Measurements from ENCODE around the gene SCN8A.
"Not testable (repeated sequence)": the region's sequence is repeated elsewhere in the genome, so short reads cannot be mapped to it uniquely, and the experiment has no call there.

The SCN8A gene

GRCh38 chr12:51592034-51592705 is 1.1 kb downstream of the SCN8A start:
- peak overlapping the region; percentile 42 for H3K27ac ChIP-seq (ENCODE audit: low read depth, low read length)
- H3K4me1 ChIP-seq (ENCODE audit: control insufficient read depth, insufficient read depth, low read length): peaks cover 16% of the 10 kb centered on the region
- H3K36me3 ChIP-seq (ENCODE audit: control insufficient read depth, insufficient read depth, low read length): 0 out of 2 replicates have a peak, but pooled peaks cover 7% of the 10 kb centered on the region
- peaks cover 13% of the 10 kb centered on the region for H3K27me3 ChIP-seq (ENCODE audit: control insufficient read depth, insufficient read depth, low read length)
- no peak overlapping the region for H3K9ac ChIP-seq (ENCODE audit: low read depth, low read length)
- no peaks in the 10 kb centered on the region for H3K9me3 ChIP-seq (ENCODE audit: control insufficient read depth, insufficient read depth, low read length)
- H3K4me3 ChIP-seq (ENCODE audit: low read depth, low read length): peak overlapping the region; percentile 89

DNA sequence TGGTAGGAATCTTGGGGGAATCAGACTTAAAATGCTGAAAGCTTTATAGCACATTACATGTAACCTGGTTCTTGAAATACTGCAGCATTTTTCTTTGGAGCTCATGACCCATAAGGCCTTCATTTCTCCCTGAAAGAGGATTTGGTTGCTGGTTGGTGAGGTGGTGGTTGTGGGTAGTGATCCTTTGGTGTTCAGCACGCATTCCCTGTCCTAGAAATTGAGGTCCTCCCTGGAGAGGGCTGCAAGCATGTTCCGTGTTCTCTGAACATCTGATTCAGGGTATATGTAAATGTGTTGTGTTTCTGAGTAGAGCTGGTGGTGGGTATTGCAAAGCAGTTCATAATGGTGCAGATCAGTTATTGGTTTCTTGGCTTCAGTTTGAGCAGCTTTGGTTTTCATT is 2.0 kb downstream of the SCN8A start:
- no peaks in the 10 kb centered on the region for H3K9me3 ChIP-seq (ENCODE audit: control insufficient read depth, insufficient read depth, low read length)
- no peak overlapping the region for H3K27ac ChIP-seq (ENCODE audit: low read depth, low read length)
- H3K4me1 ChIP-seq (ENCODE audit: control insufficient read depth, insufficient read depth, low read length): peaks cover 19% of the 10 kb centered on the region
- H3K4me3 ChIP-seq (ENCODE audit: low read depth, low read length): peak overlapping the region; percentile 89
- 0 out of 2 replicates have a peak, but pooled peaks cover 7% of the 10 kb centered on the region for H3K36me3 ChIP-seq (ENCODE audit: control insufficient read depth, insufficient read depth, low read length)
- no peak overlapping the region for H3K9ac ChIP-seq (ENCODE audit: low read depth, low read length)
- H3K27me3 ChIP-seq (ENCODE audit: control insufficient read depth, insufficient read depth, low read length): peaks cover 13% of the 10 kb centered on the region

DNA sequence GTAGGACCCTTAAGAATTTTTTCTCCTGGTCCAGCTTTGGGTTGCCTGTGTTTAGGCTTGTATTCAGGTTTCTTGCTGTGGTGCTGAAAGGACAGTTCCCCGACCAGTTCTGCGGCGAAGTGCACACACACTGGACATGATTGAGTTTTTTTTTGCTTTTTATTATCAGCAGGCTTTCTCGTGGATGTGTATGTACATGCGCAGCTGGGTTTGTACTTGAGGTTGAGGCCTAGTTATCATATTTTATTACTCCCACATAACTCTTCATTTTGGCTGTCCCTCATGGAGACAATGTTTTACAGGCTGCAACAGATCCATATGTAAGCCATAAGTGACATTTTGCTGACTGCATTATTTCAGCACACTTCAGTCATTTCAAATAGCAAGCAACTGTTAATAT is 2.5 kb downstream of the SCN8A start:
- Histone ChIP-seq H3K4me3 (ENCODE audit: low read depth, low read length) (no peak overlapping the region), H3K4me1 (ENCODE audit: control insufficient read depth, insufficient read depth, low read length) (peaks cover 24% of the 10 kb centered on the region), H3K9ac (ENCODE audit: low read depth, low read length) (no peak overlapping the region), H3K9me3 (ENCODE audit: control insufficient read depth, insufficient read depth, low read length) (no peaks in the 10 kb centered on the region), H3K36me3 (ENCODE audit: control insufficient read depth, insufficient read depth, low read length) (0 out of 2 replicates have a peak, but pooled peaks cover 7% of the 10 kb centered on the region), H3K27ac (ENCODE audit: low read depth, low read length) (no peak overlapping the region), H3K27me3 (ENCODE audit: control insufficient read depth, insufficient read depth, low read length) (peaks cover 13% of the 10 kb centered on the region)

GRCh38 chr12:51598156-51598555 is 7.1 kb downstream of the SCN8A start:
- H3K4me3 ChIP-seq (ENCODE audit: low read depth, low read length): no peak overlapping the region
- H3K36me3 ChIP-seq (ENCODE audit: control insufficient read depth, insufficient read depth, low read length): 0 out of 2 replicates have a peak, but pooled peaks cover 7% of the 10 kb centered on the region
- no peaks in the 10 kb centered on the region for H3K9me3 ChIP-seq (ENCODE audit: control insufficient read depth, insufficient read depth, low read length)
- no peak overlapping the region for H3K27ac ChIP-seq (ENCODE audit: low read depth, low read length)
- H3K4me1 ChIP-seq (ENCODE audit: control insufficient read depth, insufficient read depth, low read length): peaks cover 27% of the 10 kb centered on the region
- no peaks in the 10 kb centered on the region for H3K27me3 ChIP-seq (ENCODE audit: control insufficient read depth, insufficient read depth, low read length)
- no peak overlapping the region for H3K9ac ChIP-seq (ENCODE audit: low read depth, low read length)

DNA sequence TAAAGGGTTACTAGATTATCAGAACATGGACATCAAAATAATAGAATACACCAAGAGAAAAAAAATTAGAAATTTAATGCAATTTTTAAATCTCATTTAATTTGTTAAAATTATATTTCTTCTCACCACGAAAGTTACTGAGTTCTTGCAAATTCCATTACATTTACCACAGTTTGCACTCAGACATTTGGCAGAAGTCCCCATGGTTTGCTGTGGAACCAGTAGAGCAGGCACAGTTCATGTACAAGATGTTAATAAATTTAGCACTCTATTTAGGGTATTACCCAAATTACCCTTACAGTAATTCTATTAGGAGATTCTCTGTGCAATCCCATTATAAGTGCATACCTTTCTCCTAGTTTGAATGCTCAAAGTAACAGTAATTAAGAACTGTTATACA is 9.7 kb downstream of the SCN8A start:
- no peak overlapping the region for H3K9ac ChIP-seq (ENCODE audit: low read depth, low read length)
- no peaks in the 10 kb centered on the region for H3K36me3 ChIP-seq (ENCODE audit: control insufficient read depth, insufficient read depth, low read length)
- H3K27ac ChIP-seq (ENCODE audit: low read depth, low read length): no peak overlapping the region
- H3K9me3 ChIP-seq (ENCODE audit: control insufficient read depth, insufficient read depth, low read length): no peaks in the 10 kb centered on the region
- no peaks in the 10 kb centered on the region for H3K27me3 ChIP-seq (ENCODE audit: control insufficient read depth, insufficient read depth, low read length)
- H3K4me3 ChIP-seq (ENCODE audit: low read depth, low read length): no peak overlapping the region
- H3K4me1 ChIP-seq (ENCODE audit: control insufficient read depth, insufficient read depth, low read length): peaks cover 25% of the 10 kb centered on the region

GRCh38 chr12:51601241-51601640 is 10.2 kb downstream of the SCN8A start:
- Histone ChIP-seq H3K27ac (ENCODE audit: low read depth, low read length) (no peak overlapping the region), H3K36me3 (ENCODE audit: control insufficient read depth, insufficient read depth, low read length) (no peaks in the 10 kb centered on the region), H3K4me3 (ENCODE audit: low read depth, low read length) (no peak overlapping the region), H3K9me3 (ENCODE audit: control insufficient read depth, insufficient read depth, low read length) (no peaks in the 10 kb centered on the region), H3K4me1 (ENCODE audit: control insufficient read depth, insufficient read depth, low read length) (peaks cover 25% of the 10 kb centered on the region), H3K27me3 (ENCODE audit: control insufficient read depth, insufficient read depth, low read length) (no peaks in the 10 kb centered on the region), H3K9ac (ENCODE audit: low read depth, low read length) (no peak overlapping the region)

DNA sequence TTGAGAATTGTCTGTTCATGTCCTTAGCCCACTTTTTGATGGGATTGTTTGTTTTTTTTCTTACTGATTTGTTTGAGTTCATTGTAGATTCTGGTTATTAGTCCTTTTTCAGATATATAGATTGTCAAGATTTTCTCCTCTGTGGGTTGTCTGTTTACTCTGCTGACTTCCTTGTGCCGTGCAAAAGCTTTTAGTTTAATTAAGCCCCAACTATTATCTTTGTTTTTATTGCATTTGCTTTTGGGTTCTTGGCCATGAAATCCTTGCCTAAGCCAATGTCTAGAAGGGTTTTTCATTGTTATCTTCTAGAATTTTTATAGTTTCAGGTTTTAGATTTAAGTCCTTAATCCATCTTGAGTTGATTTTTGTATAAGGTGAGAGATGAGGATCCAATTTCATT is 14.9 kb downstream of the SCN8A start:
- H3K36me3 ChIP-seq (ENCODE audit: control insufficient read depth, insufficient read depth, low read length); H3K9ac ChIP-seq (ENCODE audit: low read depth, low read length); H3K27me3 ChIP-seq (ENCODE audit: control insufficient read depth, insufficient read depth, low read length); H3K4me3 ChIP-seq (ENCODE audit: low read depth, low read length); H3K9me3 ChIP-seq (ENCODE audit: control insufficient read depth, insufficient read depth, low read length); H3K27ac ChIP-seq (ENCODE audit: low read depth, low read length): not testable (repeated sequence)
- peaks cover 20% of the 10 kb centered on the region for H3K4me1 ChIP-seq (ENCODE audit: control insufficient read depth, insufficient read depth, low read length)

- not testable (repeated sequence) for H3K9me3 ChIP-seq (ENCODE audit: control insufficient read depth, insufficient read depth, low read length); H3K27ac ChIP-seq (ENCODE audit: low read depth, low read length); H3K36me3 ChIP-seq (ENCODE audit: control insufficient read depth, insufficient read depth, low read length); H3K27me3 ChIP-seq (ENCODE audit: control insufficient read depth, insufficient read depth, low read length); H3K4me3 ChIP-seq (ENCODE audit: low read depth, low read length); H3K9ac ChIP-seq (ENCODE audit: low read depth, low read length)
- H3K4me1 ChIP-seq (ENCODE audit: control insufficient read depth, insufficient read depth, low read length): peaks cover 16% of the 10 kb centered on the region; the same call in 1 of the 2 replicates
Observed at GRCh38 chr12:51607197-51607596, 16.2 kb downstream of the SCN8A start.

- H3K9me3 ChIP-seq (ENCODE audit: control insufficient read depth, insufficient read depth, low read length): no peaks in the 10 kb centered on the region
- no peaks in the 10 kb centered on the region for H3K36me3 ChIP-seq (ENCODE audit: control insufficient read depth, insufficient read depth, low read length)
- H3K27ac ChIP-seq (ENCODE audit: low read depth, low read length): no peak overlapping the region
- H3K27me3 ChIP-seq (ENCODE audit: control insufficient read depth, insufficient read depth, low read length): no peaks in the 10 kb centered on the region
- H3K9ac ChIP-seq (ENCODE audit: low read depth, low read length): no peak overlapping the region
- H3K4me1 ChIP-seq (ENCODE audit: control insufficient read depth, insufficient read depth, low read length): peaks cover 17% of the 10 kb centered on the region
- H3K4me3 ChIP-seq (ENCODE audit: low read depth, low read length): no peak overlapping the region
Observed at GRCh38 chr12:51620448-51620847, 29.4 kb downstream of the SCN8A start.

GRCh38 chr12:51621156-51621922 is 30.3 kb downstream of the SCN8A start:
- H3K27me3 ChIP-seq (ENCODE audit: control insufficient read depth, insufficient read depth, low read length): no peaks in the 10 kb centered on the region
- peaks cover 19% of the 10 kb centered on the region for H3K4me1 ChIP-seq (ENCODE audit: control insufficient read depth, insufficient read depth, low read length)
- H3K4me3 ChIP-seq (ENCODE audit: low read depth, low read length): no peak overlapping the region
- peak overlapping the region; percentile 82 for H3K27ac ChIP-seq (ENCODE audit: low read depth, low read length)
- no peaks in the 10 kb centered on the region for H3K36me3 ChIP-seq (ENCODE audit: control insufficient read depth, insufficient read depth, low read length)
- no peak overlapping the region for H3K9ac ChIP-seq (ENCODE audit: low read depth, low read length)
- H3K9me3 ChIP-seq (ENCODE audit: control insufficient read depth, insufficient read depth, low read length): no peaks in the 10 kb centered on the region

DNA sequence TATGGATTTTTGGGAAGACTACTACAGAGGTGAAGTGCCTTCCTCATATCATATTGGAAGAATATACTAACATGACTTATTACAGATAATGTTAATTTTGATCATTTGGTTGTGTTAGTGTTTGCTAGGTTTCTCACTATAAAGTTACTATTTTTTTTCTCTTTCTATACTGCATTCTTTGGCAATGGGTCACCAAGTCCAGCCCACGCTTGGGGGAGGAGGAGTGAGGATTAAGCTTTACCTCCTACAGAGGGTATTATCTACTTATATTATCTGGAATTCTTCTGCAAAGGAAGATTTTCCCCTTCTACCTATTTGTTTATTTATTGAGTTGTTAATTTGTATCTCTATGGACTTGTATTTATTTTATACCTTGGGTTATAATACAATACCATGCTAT is 31.5 kb downstream of the SCN8A start:
- H3K27ac ChIP-seq (ENCODE audit: low read depth, low read length): peak overlapping the region; percentile 82
- no peak overlapping the region for H3K9ac ChIP-seq (ENCODE audit: low read depth, low read length)
- H3K4me3 ChIP-seq (ENCODE audit: low read depth, low read length): no peak overlapping the region
- H3K36me3 ChIP-seq (ENCODE audit: control insufficient read depth, insufficient read depth, low read length): no peaks in the 10 kb centered on the region
- peaks cover 20% of the 10 kb centered on the region for H3K4me1 ChIP-seq (ENCODE audit: control insufficient read depth, insufficient read depth, low read length)
- no peaks in the 10 kb centered on the region for H3K9me3 ChIP-seq (ENCODE audit: control insufficient read depth, insufficient read depth, low read length)
- H3K27me3 ChIP-seq (ENCODE audit: control insufficient read depth, insufficient read depth, low read length): no peaks in the 10 kb centered on the region

All from HUES48 (cell line).